Mucosa of descending colon (tissue), 3 donors: Measurements from ENCODE around the gene TEAD4. TPM values are rescaled to one million over a fixed set of nuclear protein-coding genes. Genes with fewer than 3 reads are reported as not detected.

Source experiments
- ATAC-seq: fragments of 200-7000 bp; cut with Tn5 transposase; one replicate; pipeline ENCODE4 v1.9.1; 2020; ENCODE audit warnings: mild to moderate bottlenecking, moderate library complexity
- DNase-seq, 3 donors: peaks; one replicate each; pipeline ENCODE4 v3.0.0-alpha.2; 2020
- H3K36me3 ChIP-seq: fragments of 200-600 bp; one replicate; pipeline ENCODE4 v1.8.0; 2021; ENCODE audit warnings: low read depth, mild to moderate bottlenecking
- H3K4me1 ChIP-seq: fragments of 200-600 bp; one replicate; pipeline ENCODE4 v1.8.0; 2021; ENCODE audit warnings: low read depth, mild to moderate bottlenecking
- H3K4me3 ChIP-seq: fragments of 200-600 bp; one replicate; pipeline ENCODE4 v1.8.0; 2021; ENCODE audit warnings: mild to moderate bottlenecking
- H3K9me3 ChIP-seq: fragments of 200-600 bp; one replicate; pipeline ENCODE4 v1.8.0; 2021; ENCODE audit warnings: mild to moderate bottlenecking
- intact Hi-C, 2 donors: fragments of 100-400 bp; cut with DNase I in 1 of 2; cut with micrococcal nuclease in 1 of 2; formaldehyde crosslinking; loops; one replicate each; pipeline versions ENCODE4 v1.11.0 to v1.11.1; 2022; cut with DNase I, micrococcal nuclease
- total RNA-seq, 3 donors: library from RNA; stranded (reverse); fragmentation: NEBNext Ultra II Directional in 2 of 3; extraction: Animal tissue kit (Norgen Biotek cat#: 25700) in 2 of 3; gene quantifications; one replicate each; pipeline versions ENCODE4 v1.2.1 to v1.2.4, GENCODE V29; 2021 to 2023
- TF ChIP-seq, protein P1 (sequence below): fragments of 200-600 bp; IDR thresholded peaks from one replicate; pipeline ENCODE4 v1.8.0; 2022; ENCODE audit warnings: antibody characterized with exemption, mild to moderate bottlenecking
- donor health status: DM: no; HTN: no; CAD: no; lungs with moderate emphysema.
- donor health status: DM: no; HTN: no; CAD: no.
- donor health status: DM: no; HTN: yes; CAD: no.

TEAD4 gene
- total RNA-seq, 3 donors from 2014 or later = 4.6 to 11.3 (median 6.5) TPM

DNA sequence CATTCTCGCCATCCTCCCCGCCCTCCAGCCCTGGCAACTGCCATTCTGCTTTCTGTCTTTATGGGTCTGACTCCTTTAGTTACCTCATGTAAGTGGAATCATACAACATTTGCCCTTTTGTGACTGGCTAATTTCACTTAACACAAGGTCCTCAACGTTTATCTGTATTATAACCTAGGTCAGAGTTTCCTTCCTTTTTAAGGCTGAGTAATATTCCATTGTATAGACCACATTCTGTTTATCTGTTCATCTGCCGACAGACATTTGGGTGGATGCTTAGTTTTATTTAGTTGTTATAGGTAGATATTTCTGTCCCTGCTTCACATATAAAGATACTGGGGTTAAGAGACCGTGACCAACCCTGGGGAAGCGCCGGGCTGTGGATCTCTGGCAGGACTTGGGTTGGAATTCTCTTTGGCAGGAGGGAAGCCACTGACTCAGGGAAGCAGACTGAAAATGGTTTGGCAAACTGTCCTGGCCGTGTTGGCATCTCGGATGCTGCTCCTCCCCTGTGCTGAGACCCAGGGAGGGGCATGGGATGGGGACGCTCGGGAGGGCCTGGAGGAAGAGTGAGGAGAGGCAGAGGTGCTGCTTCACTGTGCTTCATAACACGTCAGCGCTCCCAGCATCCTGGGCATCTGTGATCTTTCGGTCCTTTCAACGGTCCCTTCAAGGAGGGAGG is 38.9 kb downstream of the TEAD4 start:
- DNase-seq = no peak

DNA sequence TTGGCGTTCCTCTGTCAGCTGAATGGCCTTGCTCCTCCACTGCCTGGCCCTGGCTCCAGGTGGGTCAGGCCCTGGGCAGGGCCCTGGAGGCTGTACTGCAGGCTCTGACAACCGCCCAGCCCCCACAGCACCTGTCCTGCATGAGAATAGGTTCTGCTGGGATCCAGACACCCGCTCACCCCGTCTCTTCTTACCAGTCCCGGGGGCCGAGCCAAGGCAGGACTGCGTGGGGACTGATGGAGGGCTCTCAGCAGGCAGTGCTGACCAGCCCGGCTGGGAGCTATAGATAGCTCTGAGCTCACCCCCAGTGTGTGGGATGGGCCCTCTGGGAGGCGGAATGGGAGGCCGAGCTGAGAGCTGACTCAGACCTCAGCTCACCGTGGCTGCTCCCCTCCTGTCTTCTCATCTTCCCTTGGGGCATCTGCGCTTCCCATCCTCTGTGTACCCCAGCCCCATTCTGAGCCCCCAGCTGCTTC is 39.6 kb downstream of the TEAD4 start:
- peak; percentile 18 for ATAC-seq
- DNase-seq = peak in 1 of 3 donors; percentile 30

More for the DNA sequence above, 38.9 kb downstream of the TEAD4 start:
- no peak for ATAC-seq
- Histone ChIP-seq H3K36me3 (no peaks in the 10 kb centered on the region), H3K9me3 (no peaks in the 10 kb centered on the region), H3K4me1 (no peaks in the 10 kb centered on the region), H3K4me3 (no peak overlapping the region)
- intact Hi-C loops = no loop called here
- TF ChIP-seq, protein P1, sequence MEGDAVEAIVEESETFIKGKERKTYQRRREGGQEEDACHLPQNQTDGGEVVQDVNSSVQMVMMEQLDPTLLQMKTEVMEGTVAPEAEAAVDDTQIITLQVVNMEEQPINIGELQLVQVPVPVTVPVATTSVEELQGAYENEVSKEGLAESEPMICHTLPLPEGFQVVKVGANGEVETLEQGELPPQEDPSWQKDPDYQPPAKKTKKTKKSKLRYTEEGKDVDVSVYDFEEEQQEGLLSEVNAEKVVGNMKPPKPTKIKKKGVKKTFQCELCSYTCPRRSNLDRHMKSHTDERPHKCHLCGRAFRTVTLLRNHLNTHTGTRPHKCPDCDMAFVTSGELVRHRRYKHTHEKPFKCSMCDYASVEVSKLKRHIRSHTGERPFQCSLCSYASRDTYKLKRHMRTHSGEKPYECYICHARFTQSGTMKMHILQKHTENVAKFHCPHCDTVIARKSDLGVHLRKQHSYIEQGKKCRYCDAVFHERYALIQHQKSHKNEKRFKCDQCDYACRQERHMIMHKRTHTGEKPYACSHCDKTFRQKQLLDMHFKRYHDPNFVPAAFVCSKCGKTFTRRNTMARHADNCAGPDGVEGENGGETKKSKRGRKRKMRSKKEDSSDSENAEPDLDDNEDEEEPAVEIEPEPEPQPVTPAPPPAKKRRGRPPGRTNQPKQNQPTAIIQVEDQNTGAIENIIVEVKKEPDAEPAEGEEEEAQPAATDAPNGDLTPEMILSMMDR = no peak

DNA sequence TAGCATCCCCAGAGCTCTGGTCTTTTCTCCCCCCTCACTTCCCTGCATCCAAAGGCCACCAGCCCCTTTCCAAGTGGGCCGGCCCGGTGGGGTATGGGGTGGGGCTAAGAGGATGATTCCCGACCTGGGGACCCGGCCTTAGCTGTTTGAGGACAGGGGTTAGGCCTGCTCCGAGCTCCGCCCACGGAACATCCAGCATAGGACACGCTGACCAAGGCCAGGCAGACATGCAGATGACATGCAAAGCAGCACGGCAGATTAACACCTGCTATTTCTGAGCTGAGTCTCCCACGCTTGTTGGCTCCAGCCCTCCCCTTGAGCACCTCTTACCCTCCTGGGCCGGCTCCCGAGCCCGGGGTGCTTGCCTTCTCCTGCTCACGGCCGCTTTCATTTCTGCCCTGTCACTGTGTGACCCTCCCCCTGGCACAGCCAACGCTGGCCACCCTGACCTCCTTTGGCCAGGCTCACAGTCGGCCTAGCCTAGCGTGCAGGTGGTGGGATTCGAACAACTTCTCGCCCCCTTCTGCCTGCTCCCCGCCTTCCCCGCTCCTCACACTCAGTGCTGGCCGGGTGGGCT is 40.2 kb downstream of the TEAD4 start:
- intact Hi-C loops = no loop called here
- no peaks in the 10 kb centered on the region for H3K36me3 ChIP-seq
- DNase-seq (peak in 1 of 3 donors; percentile 35), ATAC-seq (peak; percentile 13)
- no peak overlapping the region for H3K4me3 ChIP-seq
- TF ChIP-seq, protein P1 = no peak
- H3K4me1 ChIP-seq = no peaks in the 10 kb centered on the region
- H3K9me3 ChIP-seq = no peaks in the 10 kb centered on the region

More for the DNA sequence above, 39.6 kb downstream of the TEAD4 start:
- intact Hi-C loops = no loop called here
- Histone ChIP-seq H3K36me3 (no peaks in the 10 kb centered on the region), H3K9me3 (no peaks in the 10 kb centered on the region), H3K4me3 (no peak overlapping the region), H3K4me1 (no peaks in the 10 kb centered on the region)
- TF ChIP-seq, protein P1 = no peak

DNA sequence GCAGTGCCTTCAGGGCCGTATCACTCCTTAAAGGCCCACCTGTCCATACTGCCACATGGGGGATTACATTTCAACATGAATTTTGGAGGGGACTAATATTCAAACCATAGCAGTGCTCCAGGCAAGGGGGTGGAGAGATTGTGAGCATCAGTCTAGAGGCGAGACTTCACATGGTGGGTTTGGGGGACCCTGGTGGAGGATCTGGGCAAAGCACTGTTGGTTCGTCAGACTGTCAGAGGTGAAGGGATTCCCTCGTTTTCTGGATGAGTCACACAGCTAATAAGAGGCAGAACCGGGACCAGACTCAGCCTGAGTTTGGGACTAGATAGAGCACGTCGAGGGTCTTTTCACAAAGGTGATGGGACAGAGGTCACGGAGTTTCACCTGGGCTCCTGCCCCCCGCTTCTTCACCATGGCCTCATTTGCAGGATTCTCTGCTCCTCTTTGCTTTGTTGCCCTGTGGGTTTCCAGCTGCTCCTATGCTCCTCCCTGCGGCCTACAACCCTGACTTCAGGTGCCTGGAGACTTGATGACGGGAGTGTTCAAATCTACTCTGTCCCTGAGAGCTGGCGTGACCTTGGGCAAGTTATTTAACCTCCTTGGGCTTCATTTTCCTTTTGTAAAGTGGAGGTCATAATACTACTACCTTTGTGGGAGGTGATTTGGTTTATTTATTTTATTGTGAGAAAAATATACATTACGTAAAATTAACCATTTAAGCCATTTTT is 41.5 kb downstream of the TEAD4 start:
- intact Hi-C loops = no loop called here
- ATAC-seq = no peak
- TF ChIP-seq, protein P1 = no peak

DNA sequence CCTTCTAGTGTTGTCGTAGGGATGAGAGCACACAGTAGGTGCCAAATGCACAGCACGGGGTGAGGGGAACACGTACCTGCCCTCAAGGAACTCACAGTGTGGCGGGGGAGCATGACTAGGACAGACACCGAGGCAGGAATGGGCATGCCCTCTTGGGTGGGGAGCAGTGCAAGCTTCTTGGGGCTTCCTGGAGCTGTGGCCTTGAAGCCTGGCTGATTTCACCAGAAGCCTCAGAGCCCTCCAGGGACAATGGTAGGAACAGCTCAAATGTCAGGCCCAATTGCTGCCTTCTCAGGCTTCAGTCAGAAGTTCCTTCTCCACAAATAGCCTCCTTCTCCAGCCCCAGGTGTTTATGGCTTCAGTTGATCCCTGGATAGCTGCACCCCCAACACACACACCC is 43.4 kb downstream of the TEAD4 start:
- TF ChIP-seq, protein P1 = no peak
- intact Hi-C loops = no loop called here
- Histone ChIP-seq H3K4me1 (no peaks in the 10 kb centered on the region), H3K9me3 (no peaks in the 10 kb centered on the region), H3K36me3 (no peaks in the 10 kb centered on the region), H3K4me3 (no peak overlapping the region)
- DNase-seq (no peak), ATAC-seq (no peak)

More for the DNA sequence above, 41.5 kb downstream of the TEAD4 start:
- Histone ChIP-seq H3K9me3 (no peaks in the 10 kb centered on the region), H3K36me3 (no peaks in the 10 kb centered on the region), H3K4me1 (no peaks in the 10 kb centered on the region), H3K4me3 (no peak overlapping the region)
- DNase-seq = no peak
